Measurements from ENCODE around the gene NPIPB8. TPM values are rescaled to one million over a fixed set of nuclear protein-coding genes. Genes with fewer than 3 reads are reported as not detected.
"Not testable (repeated sequence)": the region's sequence is repeated elsewhere in the genome, so short reads cannot be mapped to it uniquely, and the experiment has no call there.

The NPIPB8 gene
- total and polyA plus RNA-seq, 8 donors, result 0.16 to 6.0 (median 1.4) TPM

GRCh38 chr16:28638359-28638758 lies 494 bp downstream of the NPIPB8 start:
- H3K27ac ChIP-seq; H3K9me3 ChIP-seq; ATAC-seq; H3K4me1 ChIP-seq; DNase-seq; H3K27me3 ChIP-seq; intact Hi-C loops (cut with DNase I); H3K4me3 ChIP-seq; H3K36me3 ChIP-seq: not testable (repeated sequence)

GRCh38 chr16:28639959-28640358 lies 2.1 kb downstream of the NPIPB8 start:
- ATAC-seq; H3K4me1 ChIP-seq; H3K4me3 ChIP-seq; H3K27ac ChIP-seq; DNase-seq; H3K27me3 ChIP-seq; H3K9me3 ChIP-seq; H3K36me3 ChIP-seq; intact Hi-C loops (cut with DNase I): not testable (repeated sequence)

GRCh38 chr16:28666264-28666663 lies 28.4 kb downstream of the NPIPB8 start:
- H3K9me3 ChIP-seq; H3K4me1 ChIP-seq; H3K27ac ChIP-seq; ATAC-seq; intact Hi-C loops (cut with DNase I); H3K4me3 ChIP-seq; H3K36me3 ChIP-seq; H3K27me3 ChIP-seq: not testable (repeated sequence)
- DNase-seq, result peak in 1 of 4 donors; percentile 2

GRCh38 chr16:28667480-28667879 lies 29.6 kb downstream of the NPIPB8 start:
- DNase-seq; H3K27me3 ChIP-seq; intact Hi-C loops (cut with DNase I); H3K4me1 ChIP-seq; H3K27ac ChIP-seq; H3K4me3 ChIP-seq; H3K36me3 ChIP-seq; H3K9me3 ChIP-seq: not testable (repeated sequence)
- peak; percentile 24 for ATAC-seq

GRCh38 chr16:28668199-28668598 lies 30.3 kb downstream of the NPIPB8 start:
- H3K9me3 ChIP-seq; H3K27me3 ChIP-seq; DNase-seq; H3K36me3 ChIP-seq; H3K27ac ChIP-seq; H3K4me1 ChIP-seq; intact Hi-C loops (cut with DNase I); H3K4me3 ChIP-seq: not testable (repeated sequence)
- peak; percentile 87 for ATAC-seq

GRCh38 chr16:28688327-28688952 lies 50.6 kb downstream of the NPIPB8 start:
- peak; percentile 100 for ATAC-seq
- H3K27ac ChIP-seq; H3K36me3 ChIP-seq; H3K9me3 ChIP-seq; intact Hi-C loops (cut with DNase I); DNase-seq; H3K4me3 ChIP-seq; H3K4me1 ChIP-seq; H3K27me3 ChIP-seq: not testable (repeated sequence)

GRCh38 chr16:28689425-28689824 lies 51.6 kb downstream of the NPIPB8 start:
- H3K27me3 ChIP-seq; H3K4me3 ChIP-seq; intact Hi-C loops (cut with DNase I); H3K27ac ChIP-seq; H3K36me3 ChIP-seq; H3K4me1 ChIP-seq; DNase-seq; H3K9me3 ChIP-seq; ATAC-seq: not testable (repeated sequence)

GRCh38 chr16:28691722-28692121 lies 53.9 kb downstream of the NPIPB8 start:
- DNase-seq; H3K4me3 ChIP-seq; H3K4me1 ChIP-seq; ATAC-seq; H3K27me3 ChIP-seq; H3K27ac ChIP-seq; H3K9me3 ChIP-seq; intact Hi-C loops (cut with DNase I); H3K36me3 ChIP-seq: not testable (repeated sequence)

- H3K4me3 ChIP-seq; H3K9me3 ChIP-seq; H3K27me3 ChIP-seq; H3K36me3 ChIP-seq; DNase-seq; H3K27ac ChIP-seq; intact Hi-C loops (cut with DNase I); H3K4me1 ChIP-seq: not testable (repeated sequence)
- ATAC-seq, result peak; percentile 40
These were observed 55.5 kb downstream of the NPIPB8 start for GRCh38 chr16:28693257-28693950.

GRCh38 chr16:28699792-28700191 lies 61.9 kb downstream of the NPIPB8 start:
- DNase-seq; ATAC-seq; intact Hi-C loops (cut with DNase I); H3K4me1 ChIP-seq; H3K36me3 ChIP-seq; H3K27ac ChIP-seq; H3K27me3 ChIP-seq; H3K9me3 ChIP-seq; H3K4me3 ChIP-seq: not testable (repeated sequence)

- H3K9me3 ChIP-seq; H3K27ac ChIP-seq; H3K27me3 ChIP-seq; H3K4me1 ChIP-seq; H3K36me3 ChIP-seq; ATAC-seq; intact Hi-C loops (cut with DNase I); H3K4me3 ChIP-seq: not testable (repeated sequence)
- peak in 1 of 4 donors; percentile 24 for DNase-seq
These were observed 62.5 kb downstream of the NPIPB8 start for GRCh38 chr16:28700349-28700748.

GRCh38 chr16:28701384-28701783 lies 63.5 kb downstream of the NPIPB8 start:
- DNase-seq; H3K27ac ChIP-seq; intact Hi-C loops (cut with DNase I); H3K27me3 ChIP-seq; ATAC-seq; H3K4me3 ChIP-seq; H3K4me1 ChIP-seq; H3K36me3 ChIP-seq; H3K9me3 ChIP-seq: not testable (repeated sequence)

GRCh38 chr16:28704246-28704645 lies 66.4 kb downstream of the NPIPB8 start:
- ATAC-seq; DNase-seq; H3K27ac ChIP-seq; intact Hi-C loops (cut with DNase I); H3K9me3 ChIP-seq; H3K27me3 ChIP-seq; H3K4me3 ChIP-seq; H3K4me1 ChIP-seq; H3K36me3 ChIP-seq: not testable (repeated sequence)

Data from left lung (tissue), 10 donors.